PC-3 (cell line): ENCODE results near the gene PTTG1IP2. TPM values are rescaled to one million over a fixed set of nuclear protein-coding genes. Genes with fewer than 3 reads are reported as not detected.

Source experiments
- ATAC-seq: fragments of 200-7000 bp; cut with Tn5 transposase; 2 replicates; pipeline ENCODE4 v1.9.1; 2020; ENCODE audit warnings: mild to moderate bottlenecking, moderate library complexity
- BruUV-seq: library from RNA; stranded (reverse); fragments of 400-500 nt; replicated peaks from 2 replicates; lab custom pipeline; 2021; lab: Mats Ljungman, UMichigan
- CTCF ChIA-PET: fragments of 300-600 bp; sonication (Branson Sonifier 250); formaldehyde crosslinking; loops from one replicate; lab custom pipeline; 2022; ENCODE audit warnings: antibody characterized with exemption; lab: Charles Lee
- POLR2A ChIA-PET: fragments of 300-600 bp; sonication (Branson Sonifier 250); formaldehyde crosslinking; loops from one replicate; lab custom pipeline; 2022; ENCODE audit warnings: antibody characterized with exemption; ENCODE audit not compliant: unreplicated experiment; lab: Charles Lee
- DNase-seq: peaks from one replicate; pipeline ENCODE4 v3.0.0-alpha.2; 2015
- H2AFZ ChIP-seq: fragments of 300-600 bp; sonication (generic); 2 replicates; pipeline ENCODE4 v1.6.0; 2016; ENCODE audit warnings: antibody characterized with exemption, low read length
- H3F3A ChIP-seq: fragments of 300-600 bp; sonication (generic); one replicate; pipeline ENCODE4 v1.6.0; 2017; ENCODE audit warnings: antibody characterized with exemption, low read length, control low read depth, mild to moderate bottlenecking; ENCODE audit not compliant: unreplicated experiment
- H3K27ac ChIP-seq: fragments of 300-600 bp; sonication (generic); 2 replicates; pipeline ENCODE4 v1.5.1; 2016; ENCODE audit warnings: mild to moderate bottlenecking, low read length
- H3K27me3 ChIP-seq: fragments of 300-600 bp; sonication (generic); 2 replicates; pipeline ENCODE4 v1.6.1; 2016; ENCODE audit warnings: low read length, mixed read lengths
- H3K36me3 ChIP-seq: fragments of 300-600 bp; sonication (generic); 2 replicates; pipeline ENCODE4 v1.6.1; 2016; ENCODE audit warnings: low read depth, mixed run types, low read length, mixed read lengths
- H3K4me1 ChIP-seq: fragments of 300-600 bp; sonication (generic); 2 replicates; pipeline ENCODE4 v1.5.1; 2016; ENCODE audit warnings: low read length; ENCODE audit not compliant: insufficient read depth
- H3K4me2 ChIP-seq: fragments of 300-600 bp; sonication (generic); 2 replicates; pipeline ENCODE4 v1.6.0; 2016; ENCODE audit warnings: low read length
- H3K4me3 ChIP-seq: fragments of 300-600 bp; sonication (generic); 2 replicates; pipeline ENCODE4 v1.5.1; 2016; ENCODE audit warnings: mild to moderate bottlenecking, low read length, mixed read lengths
- H3K79me2 ChIP-seq: fragments of 300-600 bp; sonication (generic); 2 replicates; pipeline ENCODE4 v1.6.1; 2017; ENCODE audit warnings: low read length, mixed read lengths
- H3K9ac ChIP-seq: fragments of 300-600 bp; sonication (generic); 2 replicates; pipeline ENCODE4 v1.6.0; 2016; ENCODE audit warnings: mild to moderate bottlenecking, low read length
- H3K9me2 ChIP-seq: fragments of 300-600 bp; sonication (generic); replicated peaks from 2 replicates; pipeline ENCODE4 v1.6.1; 2016; ENCODE audit warnings: mixed run types, low read length, mixed read lengths
- H3K9me3 ChIP-seq: fragments of 300-600 bp; sonication (generic); 2 replicates; pipeline ENCODE4 v1.6.1; 2016; ENCODE audit warnings: low read length, mixed read lengths
- H4K20me1 ChIP-seq: fragments of 300-600 bp; sonication (generic); 2 replicates; pipeline ENCODE4 v1.6.1; 2016; ENCODE audit warnings: low read length, mixed read lengths
- EZH2 ChIP-seq: fragments of 300-600 bp; sonication (generic); IDR thresholded peaks from one replicate; pipeline ENCODE4 v1.6.1; 2017; ENCODE audit warnings: antibody characterized with exemption, mild to moderate bottlenecking, low read length; ENCODE audit not compliant: unreplicated experiment
- EZH2phosphoT487 ChIP-seq: fragments of 300-600 bp; sonication (generic); IDR thresholded peaks from 2 replicates; pipeline ENCODE4 v1.6.1; 2018; ENCODE audit warnings: mild to moderate bottlenecking, antibody characterized with exemption, low read length, borderline replicate concordance
- intact Hi-C: fragments of 100-400 bp; cut with micrococcal nuclease; formaldehyde crosslinking; loops from 2 replicates; pipeline ENCODE4 v1.9.0; 2023
- total RNA-seq: library from RNA; depleted of rRNA; stranded (reverse); fragments of >200 nt; gene quantifications from 2 replicates; pipeline ENCODE4 v1.2.3, GENCODE V29; 2014
- TF ChIP-seq, protein P1 (sequence below): fragments of 300-600 bp; sonication (generic); conservative IDR thresholded peaks from 2 replicates; pipeline ENCODE4 v1.5.1; 2017; ENCODE audit warnings: antibody characterized with exemption, low read depth, mild to moderate bottlenecking, low read length

The PTTG1IP2 gene
- total RNA-seq, 1 experiment from 2014 or later, result not detected

DNA sequence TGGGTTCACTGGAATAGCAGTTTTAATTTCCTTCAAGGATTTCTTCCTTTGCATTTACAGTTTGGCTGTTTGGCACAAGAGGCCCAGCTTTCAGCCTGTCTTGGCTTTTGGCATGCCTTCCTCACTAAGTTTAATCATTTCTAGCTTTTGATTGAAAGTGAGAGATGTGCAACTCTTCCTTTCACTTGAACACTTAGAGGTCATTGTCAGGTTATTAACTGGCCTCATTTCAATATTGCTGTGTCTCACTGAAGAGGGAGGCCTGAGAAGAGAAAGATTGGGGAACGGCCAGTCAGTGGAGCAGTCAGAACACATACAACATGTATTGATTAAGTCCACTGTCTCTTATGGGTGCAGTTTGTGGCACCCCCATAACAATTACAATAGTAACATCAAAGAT is 33.9 kb downstream of the PTTG1IP2 start:
- intact Hi-C loops, result no loop called here
- Histone ChIP-seq H3K79me2 (no peaks in the 10 kb centered on the region), H4K20me1 (no peaks in the 10 kb centered on the region), H3K4me3 (no peak overlapping the region), H2AFZ (no peak overlapping the region), H3K4me2 (no peak overlapping the region), H3K36me3 (no peaks in the 10 kb centered on the region), H3K9ac (no peak overlapping the region), H3F3A (no peaks in the 10 kb centered on the region), H3K9me3 (no peaks in the 10 kb centered on the region), H3K9me2 (no peaks in the 10 kb centered on the region), H3K27ac (no peak overlapping the region), H3K27me3 (no peaks in the 10 kb centered on the region), H3K4me1 (no peaks in the 10 kb centered on the region)
- no peak for ATAC-seq
- TF ChIP-seq EZH2, result no peak
- TF ChIP-seq, protein P1, sequence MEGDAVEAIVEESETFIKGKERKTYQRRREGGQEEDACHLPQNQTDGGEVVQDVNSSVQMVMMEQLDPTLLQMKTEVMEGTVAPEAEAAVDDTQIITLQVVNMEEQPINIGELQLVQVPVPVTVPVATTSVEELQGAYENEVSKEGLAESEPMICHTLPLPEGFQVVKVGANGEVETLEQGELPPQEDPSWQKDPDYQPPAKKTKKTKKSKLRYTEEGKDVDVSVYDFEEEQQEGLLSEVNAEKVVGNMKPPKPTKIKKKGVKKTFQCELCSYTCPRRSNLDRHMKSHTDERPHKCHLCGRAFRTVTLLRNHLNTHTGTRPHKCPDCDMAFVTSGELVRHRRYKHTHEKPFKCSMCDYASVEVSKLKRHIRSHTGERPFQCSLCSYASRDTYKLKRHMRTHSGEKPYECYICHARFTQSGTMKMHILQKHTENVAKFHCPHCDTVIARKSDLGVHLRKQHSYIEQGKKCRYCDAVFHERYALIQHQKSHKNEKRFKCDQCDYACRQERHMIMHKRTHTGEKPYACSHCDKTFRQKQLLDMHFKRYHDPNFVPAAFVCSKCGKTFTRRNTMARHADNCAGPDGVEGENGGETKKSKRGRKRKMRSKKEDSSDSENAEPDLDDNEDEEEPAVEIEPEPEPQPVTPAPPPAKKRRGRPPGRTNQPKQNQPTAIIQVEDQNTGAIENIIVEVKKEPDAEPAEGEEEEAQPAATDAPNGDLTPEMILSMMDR, result no peak
- no peak for TF ChIP-seq EZH2phosphoT487
- no peak for DNase-seq
- CTCF ChIA-PET, result no interaction called here
- BruUV-seq, result no TSS peak
- POLR2A ChIA-PET, result no interaction called here

DNA sequence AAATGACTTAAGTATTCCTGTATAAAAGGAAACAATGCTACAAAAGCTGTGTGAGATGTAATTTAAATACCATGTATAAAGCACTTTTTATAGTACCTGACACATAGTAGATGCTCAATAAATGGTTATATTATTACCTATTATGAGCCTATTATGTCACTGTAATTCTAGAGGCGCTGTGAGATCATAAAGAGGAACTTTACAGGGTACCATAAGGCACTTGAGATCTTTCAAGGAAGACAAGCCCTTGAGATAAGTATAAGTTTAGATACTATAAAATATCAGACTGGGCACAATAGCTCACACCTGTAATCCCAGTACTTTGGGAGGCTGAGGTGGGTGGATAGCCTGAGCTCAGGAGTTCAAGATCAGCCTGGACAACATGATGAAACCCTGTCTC is 38.3 kb downstream of the PTTG1IP2 start:
- H3K9ac ChIP-seq, result no peak overlapping the region
- no peaks in the 10 kb centered on the region for H3K79me2 ChIP-seq
- CTCF ChIA-PET, result no interaction called here
- no peaks in the 10 kb centered on the region for H3K9me2 ChIP-seq
- intact Hi-C loops, result no loop called here
- no peak for ATAC-seq
- TF ChIP-seq, protein P1, result no peak
- TF ChIP-seq EZH2phosphoT487, result no peak
- TF ChIP-seq EZH2, result no peak
- no peak overlapping the region for H3K27ac ChIP-seq
- DNase-seq, result no peak
- H3K4me3 ChIP-seq, result no peak overlapping the region
- H3K9me3 ChIP-seq, result no peaks in the 10 kb centered on the region
- H3K27me3 ChIP-seq, result 0 out of 2 replicates have a peak, but pooled peaks cover 8% of the 10 kb centered on the region
- H3K4me1 ChIP-seq, result no peaks in the 10 kb centered on the region
- no TSS peak for BruUV-seq
- POLR2A ChIA-PET, result no interaction called here
- H2AFZ ChIP-seq, result no peak overlapping the region
- no peaks in the 10 kb centered on the region for H3K36me3 ChIP-seq
- no peak overlapping the region for H3K4me2 ChIP-seq
- H4K20me1 ChIP-seq, result no peaks in the 10 kb centered on the region
- H3F3A ChIP-seq, result no peaks in the 10 kb centered on the region

DNA sequence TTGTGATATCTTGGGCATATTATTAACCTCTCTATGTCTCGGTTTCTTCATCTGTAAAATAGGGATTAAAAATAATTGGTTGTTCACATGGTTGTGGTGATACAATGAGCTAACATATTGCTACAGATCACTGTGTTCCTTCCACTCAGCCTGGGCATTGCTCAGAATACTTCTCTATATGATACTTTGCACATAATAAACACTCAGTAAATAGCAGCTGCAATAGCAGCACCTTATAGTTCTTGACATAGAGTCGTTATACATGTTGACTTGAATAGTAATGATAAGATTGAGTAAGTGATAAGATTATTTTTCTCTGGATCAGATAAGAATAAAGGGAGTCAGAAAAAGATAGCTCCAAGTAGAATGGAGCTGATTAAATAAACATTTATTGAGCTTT is 42.3 kb downstream of the PTTG1IP2 start:
- CTCF ChIA-PET, result no interaction called here
- no TSS peak for BruUV-seq
- no peak for ATAC-seq

More for the DNA sequence above, 42.3 kb downstream of the PTTG1IP2 start:
- TF ChIP-seq EZH2phosphoT487 (no peak), EZH2 (no peak)
- TF ChIP-seq, protein P1, result no peak
- H3K4me3 ChIP-seq, result no peak overlapping the region
- no peaks in the 10 kb centered on the region for H3F3A ChIP-seq
- H3K79me2 ChIP-seq, result no peaks in the 10 kb centered on the region
- intact Hi-C loops, result no loop called here
- no peaks in the 10 kb centered on the region for H3K36me3 ChIP-seq
- no peaks in the 10 kb centered on the region for H3K9me3 ChIP-seq
- 0 out of 2 replicates have a peak, but pooled peaks cover 8% of the 10 kb centered on the region for H3K27me3 ChIP-seq
- POLR2A ChIA-PET, result no interaction called here
- no peaks in the 10 kb centered on the region for H3K9me2 ChIP-seq
- no peak overlapping the region for H2AFZ ChIP-seq
- DNase-seq, result no peak
- no peaks in the 10 kb centered on the region for H3K4me1 ChIP-seq
- H3K9ac ChIP-seq, result no peak overlapping the region
- H4K20me1 ChIP-seq, result no peaks in the 10 kb centered on the region
- no peak overlapping the region for H3K4me2 ChIP-seq
- H3K27ac ChIP-seq, result no peak overlapping the region
